Measurements from ENCODE around the gene HP.
"Not testable (repeated sequence)": the region's sequence is repeated elsewhere in the genome, so short reads cannot be mapped to it uniquely, and the experiment has no call there.

The HP gene, protein sequence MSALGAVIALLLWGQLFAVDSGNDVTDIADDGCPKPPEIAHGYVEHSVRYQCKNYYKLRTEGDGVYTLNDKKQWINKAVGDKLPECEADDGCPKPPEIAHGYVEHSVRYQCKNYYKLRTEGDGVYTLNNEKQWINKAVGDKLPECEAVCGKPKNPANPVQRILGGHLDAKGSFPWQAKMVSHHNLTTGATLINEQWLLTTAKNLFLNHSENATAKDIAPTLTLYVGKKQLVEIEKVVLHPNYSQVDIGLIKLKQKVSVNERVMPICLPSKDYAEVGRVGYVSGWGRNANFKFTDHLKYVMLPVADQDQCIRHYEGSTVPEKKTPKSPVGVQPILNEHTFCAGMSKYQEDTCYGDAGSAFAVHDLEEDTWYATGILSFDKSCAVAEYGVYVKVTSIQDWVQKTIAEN

DNA sequence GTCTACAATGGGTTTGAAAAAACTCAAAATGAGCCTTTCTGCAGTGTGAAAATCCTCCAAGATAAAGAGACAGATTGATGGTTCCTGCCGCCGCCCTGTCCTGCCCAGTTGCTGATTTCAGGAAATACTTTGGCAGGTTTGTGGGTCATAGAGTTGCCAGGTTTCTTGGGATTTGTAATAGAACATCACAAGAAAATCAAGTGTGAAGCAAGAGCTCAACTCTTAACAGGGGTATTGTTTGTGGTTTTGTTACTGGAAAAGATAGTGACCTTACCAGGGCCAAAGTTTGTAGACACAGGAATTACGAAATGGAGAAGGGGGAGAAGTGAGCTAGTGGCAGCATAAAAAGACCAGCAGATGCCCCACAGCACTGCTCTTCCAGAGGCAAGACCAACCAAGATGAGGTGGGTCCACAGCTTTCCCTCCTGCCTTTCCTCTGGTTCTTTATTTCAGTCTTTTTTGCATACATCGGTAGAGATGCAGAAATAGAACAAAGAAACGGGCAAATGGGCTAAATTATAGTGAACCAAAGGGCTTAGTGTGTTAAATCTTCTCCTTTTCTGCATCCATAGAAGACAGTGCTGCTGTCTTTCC is at the start of gene HP:
HP (plus strand) TSS at position 252 of the 594 bp plus-strand sequence; CDS start at position 400, 148 bp downstream.
- DNase-seq, result peak; percentile 10

DNA sequence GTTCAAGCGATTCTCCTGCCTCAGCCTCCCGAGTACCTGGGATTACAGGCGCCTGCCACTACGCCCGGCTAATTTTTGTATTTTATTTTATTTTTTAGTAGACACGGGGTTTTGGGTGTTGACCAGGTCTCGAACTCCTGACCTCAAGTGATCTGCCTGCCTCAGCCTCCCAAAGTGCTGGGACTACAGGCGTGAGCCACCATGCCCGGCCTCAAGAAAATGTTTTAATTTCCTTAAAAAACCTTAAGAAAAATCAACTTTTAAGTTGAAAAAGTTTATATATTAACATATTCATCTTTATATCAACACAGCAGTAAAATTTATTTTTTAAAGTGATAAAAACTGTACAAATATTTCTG is 46.3 kb upstream of the HP start:
- not testable (repeated sequence) for DNase-seq

DNA sequence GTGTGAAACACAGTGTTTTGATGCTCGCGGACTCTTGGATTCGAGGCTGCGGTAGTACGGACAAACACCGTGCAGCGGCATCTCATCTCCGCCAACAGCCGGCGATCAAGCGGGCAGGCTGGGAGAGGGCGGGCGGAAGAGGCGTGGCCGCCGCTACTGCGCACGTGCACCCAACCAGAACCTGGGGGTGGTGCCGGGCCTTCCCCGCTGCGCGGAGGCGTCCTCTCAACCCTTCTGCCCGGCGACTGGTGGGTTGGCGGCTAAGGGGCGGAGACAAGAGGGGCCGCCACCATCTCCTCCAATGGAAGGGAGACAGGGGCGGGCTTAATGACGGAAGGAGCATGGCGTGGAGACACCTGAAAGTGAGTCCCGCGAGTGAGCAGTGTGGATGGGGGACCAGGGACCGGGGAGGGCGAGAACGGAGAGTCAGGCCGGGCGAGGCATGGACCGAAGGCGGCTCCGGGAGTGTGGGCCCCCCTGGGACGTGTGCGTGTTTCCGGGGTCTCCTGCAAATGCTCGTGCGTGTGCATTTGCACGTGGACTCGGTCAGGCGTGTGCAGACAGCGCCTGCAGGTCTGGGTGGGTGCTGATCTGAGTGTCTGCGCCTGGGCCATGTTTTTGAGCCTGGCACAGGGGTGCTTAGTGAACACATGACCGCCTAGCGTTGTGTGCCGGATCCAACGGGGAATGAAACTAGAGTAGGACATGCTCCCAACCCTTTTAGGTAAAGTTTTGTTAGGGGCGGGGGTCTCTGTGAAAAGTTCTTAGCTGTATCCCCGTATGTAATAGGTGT is 45.7 kb upstream of the HP start, which contains the start of gene DHODH:
DHODH (plus strand) TSS at position 321 of the 793 bp plus-strand sequence; CDS start at position 342, 21 bp downstream.
- DNase-seq, result peak; percentile 99

DNA sequence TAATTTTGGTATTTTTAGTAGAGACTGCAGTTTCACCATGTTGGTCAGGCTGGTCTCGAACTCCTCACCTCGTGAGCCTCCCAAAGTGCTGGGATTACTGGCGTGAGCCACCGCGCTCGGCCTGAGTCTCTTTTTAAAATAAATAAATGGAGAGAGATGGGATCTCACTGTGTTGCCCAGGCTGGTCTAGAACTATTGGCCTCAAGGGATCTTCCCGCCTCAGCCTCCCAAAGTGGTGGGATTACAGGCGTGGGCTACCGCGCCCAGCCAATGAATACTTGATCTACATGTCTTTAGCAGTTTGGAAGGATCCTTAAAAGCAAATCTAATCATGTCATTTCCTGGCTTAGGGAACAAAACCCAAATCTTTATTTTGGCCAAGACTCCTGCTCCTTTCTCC is 44.5 kb upstream of the HP start:
- no peak for DNase-seq

DNA sequence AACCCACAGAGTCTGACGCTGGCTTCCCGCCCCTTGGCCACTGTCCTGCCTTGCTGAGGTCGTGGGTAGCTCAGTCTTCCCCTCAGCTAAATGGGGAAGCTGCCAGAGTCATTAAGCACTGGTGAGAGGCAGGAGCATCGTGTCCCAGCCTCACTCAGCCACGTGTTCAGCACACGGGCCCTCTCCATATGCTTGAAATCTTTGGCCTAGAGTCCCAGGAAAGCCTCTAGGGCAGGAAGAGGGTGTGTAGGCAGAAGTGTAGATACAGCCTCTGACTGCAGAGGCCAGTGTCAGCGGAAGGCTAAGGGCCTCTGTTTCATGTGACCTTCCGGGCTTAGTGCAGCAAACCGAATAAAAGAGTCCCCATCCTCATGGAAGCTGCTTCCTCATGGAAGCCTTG is 41.7 kb upstream of the HP start:
- DNase-seq, result no peak

DNA sequence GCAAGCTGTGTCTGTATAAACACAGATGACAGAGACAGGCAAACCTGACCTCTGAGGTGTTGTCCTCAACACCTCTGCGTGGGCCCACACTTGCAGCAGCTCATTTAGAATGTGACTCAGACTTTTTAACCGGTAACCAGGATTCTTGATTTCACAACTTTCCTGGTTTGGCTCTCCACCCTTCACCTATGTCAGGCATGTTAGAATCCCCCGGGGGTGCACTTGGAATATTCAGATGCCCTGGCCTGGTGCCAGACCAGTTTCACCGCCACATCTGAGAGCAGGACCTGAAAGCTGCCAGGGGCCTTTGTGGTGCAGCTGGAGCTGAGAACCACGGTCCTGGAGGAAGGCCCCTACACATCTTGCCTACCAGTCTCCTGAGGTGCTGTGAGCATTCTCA is 40.9 kb upstream of the HP start:
- no peak for DNase-seq

DNA sequence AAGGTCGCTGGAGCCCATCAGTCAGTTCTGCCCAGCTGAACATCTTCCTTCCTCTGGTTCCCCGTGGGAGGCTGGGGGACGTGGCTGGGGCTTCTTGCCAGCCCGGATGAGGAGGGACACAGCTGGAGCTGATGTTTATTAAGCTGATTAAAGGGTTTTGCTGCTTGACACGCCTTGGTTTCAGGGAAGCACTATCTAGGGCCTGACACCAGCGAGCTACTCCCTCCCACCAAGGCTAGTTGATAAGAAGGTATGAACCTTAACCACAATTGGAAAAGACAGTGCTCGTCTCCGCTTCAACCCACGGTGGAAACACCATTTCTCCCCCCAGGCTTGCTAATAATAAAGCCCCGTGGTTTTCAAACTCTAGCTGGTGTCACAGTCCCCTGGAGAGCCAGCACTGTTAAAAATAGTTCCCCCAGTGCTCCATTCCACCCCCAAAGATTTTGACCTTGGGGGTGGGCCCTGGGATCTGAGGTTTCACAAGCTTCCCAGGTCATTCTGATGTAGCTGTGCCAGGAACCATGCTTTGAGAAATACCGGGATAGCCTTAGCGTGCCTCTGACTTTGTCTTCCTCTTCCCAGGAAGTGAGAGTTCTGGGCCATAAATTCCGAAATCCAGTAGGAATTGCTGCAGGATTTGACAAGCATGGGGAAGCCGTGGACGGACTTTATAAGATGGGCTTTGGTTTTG is 40.3 kb upstream of the HP start:
- no peak for DNase-seq

DNA sequence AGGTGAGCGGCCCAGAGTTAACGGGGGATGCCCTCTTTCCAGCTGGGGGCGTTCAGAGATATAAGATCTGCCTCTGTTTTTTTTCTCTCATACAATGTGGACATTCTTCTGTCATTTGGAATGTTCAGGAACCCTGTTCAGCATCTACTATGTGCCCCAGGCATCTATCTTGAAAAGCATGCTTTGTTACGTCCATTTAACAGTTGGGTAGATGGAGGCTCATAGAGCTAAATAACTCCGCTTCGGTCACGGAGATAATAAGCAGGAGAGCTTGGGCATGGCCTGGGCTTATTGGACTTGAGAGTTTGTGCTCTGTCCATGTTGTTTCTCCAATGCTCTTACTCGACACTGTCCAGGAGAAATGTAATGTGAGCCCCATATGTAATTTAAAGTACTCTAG is 39.6 kb upstream of the HP start:
- DNase-seq, result no peak

DNA sequence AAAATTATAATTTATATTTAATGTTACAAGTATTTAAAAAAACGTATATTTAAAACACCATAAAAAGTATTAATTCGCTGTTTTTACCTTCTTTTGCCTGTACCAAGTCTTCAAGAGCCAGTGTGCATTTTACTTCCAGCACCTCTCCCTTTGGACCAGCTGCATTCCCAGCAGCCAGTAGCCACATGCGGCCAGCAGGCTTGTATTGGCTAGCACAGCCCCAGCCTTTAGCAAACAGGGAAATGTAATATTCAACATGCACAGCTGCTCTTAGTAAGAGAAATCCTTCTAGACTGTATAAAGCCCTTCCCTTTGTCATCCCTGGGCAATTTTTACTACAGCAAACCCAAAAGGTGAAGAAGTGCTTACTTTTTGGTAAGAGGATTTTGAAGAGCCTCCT is 39.2 kb upstream of the HP start:
- no peak for DNase-seq

DNA sequence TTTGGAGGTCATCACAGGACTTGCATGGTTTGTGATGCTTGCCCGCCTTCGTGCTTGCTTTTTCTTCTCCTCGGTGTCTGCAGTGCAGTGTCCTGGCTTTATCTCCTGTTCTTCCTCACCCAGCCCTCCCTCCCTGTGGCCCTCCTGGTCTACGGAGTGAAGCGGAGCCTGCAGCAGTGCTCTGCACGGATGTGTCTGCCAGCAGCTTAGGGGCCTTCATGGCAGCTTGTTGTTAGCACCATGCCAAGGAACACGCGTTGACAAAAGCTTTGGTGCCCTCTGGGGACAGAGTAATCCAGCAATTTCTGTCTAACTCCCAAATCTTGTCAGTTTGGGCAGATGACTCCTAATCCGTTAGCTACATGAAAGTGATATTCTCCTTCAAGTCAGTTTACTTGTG is 35.8 kb upstream of the HP start:
- no peak for DNase-seq

DNA sequence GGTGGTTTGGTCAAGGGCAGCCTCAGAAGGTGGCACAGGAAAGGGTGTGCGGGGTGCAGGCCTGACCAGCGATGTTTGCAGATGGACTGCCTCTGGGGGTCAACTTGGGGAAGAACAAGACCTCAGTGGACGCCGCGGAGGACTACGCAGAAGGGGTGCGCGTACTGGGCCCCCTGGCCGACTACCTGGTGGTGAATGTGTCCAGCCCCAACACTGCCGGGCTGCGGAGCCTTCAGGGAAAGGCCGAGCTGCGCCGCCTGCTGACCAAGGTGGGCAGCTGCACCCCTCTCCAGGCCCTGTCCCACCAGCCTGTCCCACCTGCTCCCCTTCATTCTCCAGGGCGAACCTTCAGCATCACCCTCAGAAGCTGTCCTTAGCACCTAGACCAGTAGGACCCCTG is 33.3 kb upstream of the HP start:
- DNase-seq, result no peak

DNA sequence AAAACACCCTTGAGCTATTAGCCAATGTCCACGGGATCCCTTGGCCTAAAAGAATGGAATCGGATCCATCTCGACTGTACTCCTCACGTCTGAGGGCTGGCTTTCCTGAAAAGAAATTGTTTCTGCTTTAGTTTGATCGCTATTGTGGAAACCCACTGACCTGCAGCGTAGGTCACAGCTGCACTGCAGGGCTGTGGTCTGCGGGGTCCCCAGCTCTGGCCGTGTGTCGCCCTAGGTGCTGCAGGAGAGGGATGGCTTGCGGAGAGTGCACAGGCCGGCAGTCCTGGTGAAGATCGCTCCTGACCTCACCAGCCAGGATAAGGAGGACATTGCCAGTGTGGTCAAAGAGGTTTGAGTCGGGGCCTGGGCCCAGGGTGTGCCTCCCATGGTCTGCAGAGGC is 32.2 kb upstream of the HP start:
- no peak for DNase-seq

DNA sequence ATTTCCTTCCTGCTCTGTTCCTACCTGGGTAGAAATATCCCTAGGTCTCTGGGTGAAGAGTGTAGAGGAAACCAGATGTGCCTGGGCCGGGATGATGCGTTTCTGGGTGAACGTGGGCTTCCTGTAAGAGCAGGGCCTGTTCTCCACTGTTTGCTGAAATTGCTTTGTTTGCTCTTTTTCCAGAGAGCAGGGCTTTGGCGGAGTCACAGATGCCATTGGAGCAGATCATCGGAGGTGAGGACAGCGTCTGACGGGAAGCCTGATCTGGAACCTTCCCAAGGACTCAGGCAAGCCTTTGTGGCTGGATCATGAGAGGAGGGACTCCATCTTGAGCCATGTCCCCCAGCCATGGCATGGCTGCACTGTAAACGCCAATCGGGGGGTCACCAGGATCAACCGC is 30.3 kb upstream of the HP start:
- DNase-seq, result no peak

DNA sequence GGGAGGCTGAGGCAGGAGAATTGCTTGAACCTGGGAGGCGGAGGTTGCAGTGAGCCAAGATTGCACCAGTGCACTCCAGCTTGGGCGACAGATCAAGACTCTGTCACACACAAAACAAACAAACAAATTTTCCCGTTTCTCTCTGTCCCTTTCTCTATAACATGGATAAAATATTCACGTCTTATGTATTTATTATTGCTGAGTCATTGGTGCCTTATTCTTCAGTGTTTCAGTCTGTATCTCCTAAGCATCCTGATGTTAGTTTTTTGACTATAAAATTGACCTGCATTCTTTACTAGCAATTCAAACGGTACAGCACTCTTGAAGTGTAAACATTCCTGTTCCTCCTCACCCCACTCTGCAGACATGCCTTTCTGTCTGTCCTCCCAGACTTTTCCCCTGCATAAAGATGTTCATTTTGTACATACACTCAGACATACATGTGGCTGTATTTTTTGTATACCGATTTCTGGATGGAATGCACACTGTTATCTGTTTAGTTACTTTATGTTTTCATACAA is 29.4 kb upstream of the HP start:
- no peak for DNase-seq

DNA sequence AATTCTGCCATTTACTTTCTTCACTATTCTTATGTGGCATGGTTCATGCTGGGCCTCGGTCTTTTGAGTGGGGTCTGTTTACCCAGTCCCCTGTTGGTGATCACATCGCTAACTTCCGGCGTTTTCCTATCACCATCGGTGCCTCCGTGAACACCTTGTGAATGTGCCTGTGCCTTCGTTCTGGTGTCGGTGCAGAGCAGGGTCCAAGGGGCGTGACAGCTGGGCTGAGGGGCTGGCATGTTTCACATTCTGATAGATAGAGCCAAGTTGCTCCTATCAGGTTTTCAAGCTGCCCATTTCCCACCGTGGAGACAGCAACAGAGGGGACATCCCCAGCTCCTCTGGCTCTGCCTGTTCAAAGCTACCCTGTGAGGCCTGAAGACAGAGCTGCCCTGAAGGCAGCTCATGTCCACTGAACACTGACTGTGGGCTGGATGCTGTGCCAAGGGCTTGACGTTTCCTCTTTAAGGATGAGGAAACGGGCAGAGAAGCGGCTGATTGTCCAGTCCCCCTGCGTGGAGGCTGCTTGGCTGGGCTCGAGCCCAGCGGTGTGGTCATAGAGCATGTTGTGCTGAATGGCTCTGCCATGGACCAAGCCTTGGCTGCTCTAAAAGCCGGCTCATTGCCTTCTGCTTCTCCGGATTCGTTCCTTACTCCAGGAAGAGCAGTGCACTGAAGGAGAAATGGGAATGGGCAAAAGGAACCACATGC is 28.7 kb upstream of the HP start:
- no peak for DNase-seq

DNA sequence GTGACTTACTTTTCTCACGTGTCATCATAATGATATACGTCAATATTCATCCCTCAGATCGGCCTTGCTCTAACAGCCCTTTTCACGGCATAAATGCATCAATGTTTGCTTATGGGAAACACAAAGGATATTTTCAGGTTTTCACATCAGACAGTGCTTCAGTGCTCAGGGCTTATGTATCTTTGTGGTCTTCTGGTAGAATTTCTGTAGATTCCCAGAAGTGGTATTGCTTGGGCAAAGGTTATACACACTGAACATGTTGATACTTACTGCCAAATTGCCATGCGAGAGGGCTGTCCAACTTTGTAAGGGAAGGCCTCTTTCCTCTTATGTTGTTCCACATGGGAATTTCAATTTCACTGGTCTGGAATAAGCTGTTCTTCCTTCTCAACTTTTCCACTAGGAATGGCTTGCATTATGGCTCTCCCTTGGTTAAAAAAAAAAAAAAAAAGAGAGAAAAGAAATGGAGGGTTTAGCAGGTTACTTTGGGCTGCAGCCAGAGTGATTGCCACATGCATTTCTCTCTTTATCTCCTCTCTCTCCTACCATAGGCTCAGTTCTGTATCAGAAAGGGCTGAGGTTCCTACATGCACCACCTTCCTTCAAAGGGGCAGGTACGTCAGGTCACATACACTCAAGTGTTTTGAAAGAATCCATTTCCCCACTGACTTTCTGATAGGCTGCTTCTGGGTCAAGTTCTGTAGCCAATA is 26.5 kb upstream of the HP start:
- DNase-seq, result no peak

DNA sequence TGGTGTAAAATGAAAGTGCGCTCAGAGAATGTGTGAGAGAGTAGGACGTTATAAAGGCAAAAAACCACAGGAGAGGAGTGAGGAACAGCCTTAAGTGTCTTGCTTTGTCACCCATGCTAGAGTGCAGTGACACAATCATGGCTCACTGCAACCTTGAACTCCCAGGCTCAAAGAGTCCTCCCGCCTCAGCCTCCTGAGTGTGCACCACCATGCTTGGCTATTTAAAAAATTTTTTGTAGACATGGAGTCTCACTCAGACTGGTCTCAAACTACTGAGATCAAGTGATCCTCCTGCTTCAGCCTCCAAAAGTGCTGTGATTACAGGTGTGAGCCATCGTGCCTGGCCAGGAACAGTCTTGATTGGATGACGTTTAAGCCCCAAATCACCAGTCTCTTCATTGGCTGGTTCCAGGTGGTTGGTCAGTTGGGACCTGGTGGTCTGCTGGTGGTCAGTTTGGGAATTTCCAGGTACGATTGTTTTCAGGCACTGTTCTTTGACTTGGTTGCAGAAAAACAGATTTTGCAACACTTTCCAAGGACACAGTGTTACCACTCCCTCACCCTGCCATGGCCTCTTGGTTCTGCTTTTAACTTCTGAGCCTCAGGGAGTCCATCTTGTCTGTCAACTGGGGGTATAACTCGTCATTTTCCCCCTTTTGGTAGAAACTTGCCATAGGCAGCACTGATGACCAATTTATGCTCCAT is 24.6 kb upstream of the HP start:
- no peak for DNase-seq

DNA sequence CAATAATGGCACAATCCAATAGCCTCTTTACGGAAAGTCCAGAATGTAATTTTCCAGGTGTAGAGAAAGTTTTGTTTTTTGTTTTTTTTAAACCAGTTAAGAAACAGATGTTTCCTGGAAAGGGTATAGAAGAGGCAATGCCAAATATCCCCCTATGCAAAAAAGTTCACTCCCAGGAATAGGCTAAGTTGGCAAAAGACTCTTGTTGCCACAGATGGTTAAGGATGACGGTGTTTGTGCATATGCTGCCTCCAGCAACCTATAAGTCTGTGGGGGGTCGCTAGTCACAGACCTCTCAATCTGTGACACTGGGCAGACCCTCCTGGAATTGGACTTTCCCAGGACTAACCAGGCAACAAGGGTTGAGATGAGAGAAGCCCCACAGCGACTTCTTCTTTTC is 20.9 kb upstream of the HP start:
- DNase-seq, result no peak

DNA sequence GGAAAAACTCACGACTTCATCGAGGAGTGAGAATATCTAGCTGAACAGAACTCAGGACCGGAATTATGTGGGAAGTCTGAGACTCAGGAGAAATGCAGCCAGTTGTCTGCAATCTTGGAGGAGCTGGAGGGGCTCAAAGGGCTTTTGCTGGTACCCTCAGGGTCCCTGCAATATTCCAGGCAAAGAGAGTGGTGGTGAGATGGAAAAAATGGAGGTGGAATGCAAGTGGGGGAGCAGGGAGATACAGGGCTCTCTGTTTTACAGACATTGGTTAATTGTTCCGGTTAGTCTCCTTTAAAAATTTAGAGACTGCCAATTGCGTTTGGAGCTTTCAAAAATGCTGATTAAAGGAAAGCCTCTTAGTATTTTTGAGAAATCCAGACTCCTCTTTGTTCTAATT is 18.2 kb upstream of the HP start:
- DNase-seq, result no peak

DNA sequence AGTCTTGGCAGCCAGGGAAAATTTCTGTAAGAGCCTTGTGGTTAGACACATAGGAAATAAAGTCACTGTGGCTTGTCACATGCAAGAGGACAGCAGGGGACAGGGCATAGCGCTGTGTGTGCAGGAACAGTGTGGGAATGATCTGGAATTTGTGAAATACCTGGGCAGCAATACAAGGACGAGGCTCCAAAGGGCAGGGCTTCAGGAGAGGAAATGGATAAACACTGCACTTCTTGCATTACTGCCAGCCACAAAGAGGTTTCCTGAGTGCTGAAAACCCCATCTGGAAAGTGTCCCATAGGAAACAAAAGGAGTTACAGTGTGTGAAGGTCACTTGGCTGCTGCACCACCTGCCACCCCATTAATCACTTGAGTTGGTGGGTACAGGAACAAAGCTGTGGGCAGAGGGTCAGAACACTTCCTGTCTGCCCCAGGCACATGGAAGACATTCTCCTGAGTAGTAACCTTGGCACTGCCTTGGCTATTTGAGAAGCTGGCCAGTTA is 12.1 kb upstream of the HP start:
- DNase-seq, result no peak

DNA sequence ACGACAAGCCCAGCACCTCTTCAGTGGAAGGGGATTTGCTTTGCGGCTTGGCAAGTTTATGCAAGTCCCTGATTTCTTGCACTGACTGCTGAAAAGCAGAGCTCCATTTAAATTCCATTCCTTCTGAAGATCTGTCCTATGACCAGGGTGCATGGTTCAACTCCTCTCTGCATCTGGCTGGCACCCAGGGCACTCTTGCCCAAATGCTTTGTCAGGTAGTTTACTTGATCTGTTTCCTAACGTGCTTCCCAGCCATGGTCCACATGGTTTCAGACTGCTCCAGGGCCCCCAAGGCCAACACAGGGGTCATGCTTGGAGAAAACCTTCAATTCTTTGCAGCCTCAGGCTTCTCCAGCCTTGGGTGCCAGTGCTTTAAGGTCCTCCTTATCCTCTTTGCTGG is 11.2 kb upstream of the HP start:
- no peak for DNase-seq
